Activated CD8-positive, alpha-beta memory T cell treated with anti-CD3 and anti-CD28 coated beads for 24 hours (primary cell): ENCODE measurements around the gene FAR1.
"Not testable (repeated sequence)": the region's sequence is repeated elsewhere in the genome, so short reads cannot be mapped to it uniquely, and the experiment has no call there.

Experiments used
- DNase-seq: peaks from one replicate; pipeline ENCODE4 v3.0.0-alpha.2; 2020

Gene FAR1, protein sequence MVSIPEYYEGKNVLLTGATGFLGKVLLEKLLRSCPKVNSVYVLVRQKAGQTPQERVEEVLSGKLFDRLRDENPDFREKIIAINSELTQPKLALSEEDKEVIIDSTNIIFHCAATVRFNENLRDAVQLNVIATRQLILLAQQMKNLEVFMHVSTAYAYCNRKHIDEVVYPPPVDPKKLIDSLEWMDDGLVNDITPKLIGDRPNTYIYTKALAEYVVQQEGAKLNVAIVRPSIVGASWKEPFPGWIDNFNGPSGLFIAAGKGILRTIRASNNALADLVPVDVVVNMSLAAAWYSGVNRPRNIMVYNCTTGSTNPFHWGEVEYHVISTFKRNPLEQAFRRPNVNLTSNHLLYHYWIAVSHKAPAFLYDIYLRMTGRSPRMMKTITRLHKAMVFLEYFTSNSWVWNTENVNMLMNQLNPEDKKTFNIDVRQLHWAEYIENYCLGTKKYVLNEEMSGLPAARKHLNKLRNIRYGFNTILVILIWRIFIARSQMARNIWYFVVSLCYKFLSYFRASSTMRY

DNA sequence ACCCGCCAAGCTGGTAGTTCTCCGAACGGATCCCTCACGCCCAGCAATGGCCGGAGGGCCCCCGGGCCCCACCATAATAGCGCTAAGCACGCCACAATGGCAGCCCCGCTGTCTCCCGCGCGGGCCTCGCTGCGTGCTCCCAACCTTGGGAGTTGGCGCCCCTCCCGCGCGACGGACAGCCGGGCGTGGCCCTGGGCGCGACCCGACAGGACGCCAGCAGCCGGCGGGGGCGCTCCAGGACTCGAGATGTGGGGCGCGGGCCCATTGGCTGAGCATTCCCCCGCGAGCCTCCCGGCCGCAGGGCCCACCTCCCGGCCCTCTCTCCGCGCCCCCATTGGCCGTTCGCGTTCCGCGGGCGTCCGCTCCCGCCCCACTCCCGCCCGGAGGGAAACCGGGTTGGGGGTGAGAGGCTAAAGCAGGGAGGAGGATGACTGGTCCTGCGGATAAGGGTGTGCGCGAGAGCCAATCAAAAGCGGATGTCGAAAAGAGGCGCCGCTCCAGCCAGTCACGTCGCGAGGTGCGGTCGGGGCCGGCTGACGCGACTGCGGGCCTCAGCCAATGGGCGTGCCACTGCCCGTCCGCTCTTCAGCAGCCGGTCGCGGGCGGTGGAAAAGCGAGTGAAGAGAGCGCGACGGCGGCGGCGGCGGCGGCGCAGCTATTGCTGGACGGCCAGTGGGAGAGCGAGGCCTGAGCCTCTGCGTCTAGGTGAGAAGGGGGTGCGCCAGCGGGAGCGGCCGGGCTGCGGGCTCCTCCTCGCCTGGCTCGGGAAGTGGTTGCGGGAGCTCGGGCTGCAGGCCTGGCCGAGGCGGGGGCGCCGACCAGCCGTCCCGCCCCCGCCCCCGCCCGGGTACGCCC lies at the start of gene FAR1:
FAR1 (plus strand) TSS at position 567 of the 855 bp plus-strand sequence. CDS start 26,098 bp downstream, outside the sequence.
- DNase-seq: peak; percentile 98

DNA sequence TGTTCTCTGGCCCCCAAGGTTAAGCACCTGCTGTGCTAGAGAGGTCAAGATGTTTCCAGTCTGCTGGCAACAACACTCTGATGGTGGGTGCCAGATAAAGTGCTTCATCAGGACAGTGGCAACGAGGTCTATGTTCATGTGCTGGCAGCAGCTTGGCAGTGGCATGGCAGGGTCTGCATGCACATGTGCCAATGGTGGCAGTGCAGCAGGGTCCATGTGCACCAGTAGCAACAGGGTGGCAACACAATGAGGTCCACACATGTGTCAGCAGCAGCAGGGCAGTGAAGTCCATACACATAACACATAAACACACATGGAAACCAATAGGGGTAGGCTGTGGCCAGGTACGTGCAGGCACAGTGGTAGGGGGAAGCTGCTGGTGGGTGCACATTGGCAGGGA lies 48.4 kb upstream of the FAR1 start:
- no peak for DNase-seq

DNA sequence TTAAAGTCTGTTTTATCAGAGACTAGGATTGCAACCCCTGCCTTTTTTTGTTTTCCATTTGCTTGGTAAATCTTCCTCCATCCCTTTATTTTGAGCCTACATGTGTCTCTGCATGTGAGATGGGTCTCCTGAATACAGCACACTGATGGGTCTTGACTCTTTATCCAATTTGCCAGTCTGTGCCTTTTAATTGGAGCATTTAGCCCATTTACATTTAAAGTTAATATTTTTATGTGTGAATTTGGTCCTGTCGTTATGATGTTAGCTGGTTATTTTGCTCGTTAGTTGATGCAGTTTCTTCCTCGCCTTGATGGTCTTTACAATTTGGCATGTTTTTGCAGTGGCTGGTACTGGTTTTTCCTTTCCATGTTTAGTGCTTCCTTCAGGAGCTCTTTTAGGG lies 41.6 kb upstream of the FAR1 start:
- not testable (repeated sequence) for DNase-seq

DNA sequence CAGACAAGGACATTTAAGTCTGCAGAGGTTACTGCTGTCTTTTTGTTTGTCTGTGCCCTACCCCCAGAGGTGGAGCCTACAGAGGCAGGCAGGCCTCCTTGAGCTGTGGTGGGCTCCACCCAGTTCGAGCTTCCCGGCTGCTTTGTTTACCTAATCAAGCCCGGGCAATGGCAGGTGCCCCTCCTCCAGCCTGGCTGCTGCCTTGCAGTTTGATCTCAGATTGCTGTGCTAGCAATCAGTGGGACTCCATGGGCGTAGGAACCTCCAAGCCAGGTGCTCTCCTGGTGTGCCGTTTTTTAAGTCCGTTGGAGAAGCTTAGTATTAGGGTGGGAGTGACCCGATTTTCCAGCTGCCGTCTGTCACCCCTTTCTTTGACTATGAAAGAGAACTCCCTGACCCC lies 39.8 kb upstream of the FAR1 start:
- DNase-seq: not testable (repeated sequence)

DNA sequence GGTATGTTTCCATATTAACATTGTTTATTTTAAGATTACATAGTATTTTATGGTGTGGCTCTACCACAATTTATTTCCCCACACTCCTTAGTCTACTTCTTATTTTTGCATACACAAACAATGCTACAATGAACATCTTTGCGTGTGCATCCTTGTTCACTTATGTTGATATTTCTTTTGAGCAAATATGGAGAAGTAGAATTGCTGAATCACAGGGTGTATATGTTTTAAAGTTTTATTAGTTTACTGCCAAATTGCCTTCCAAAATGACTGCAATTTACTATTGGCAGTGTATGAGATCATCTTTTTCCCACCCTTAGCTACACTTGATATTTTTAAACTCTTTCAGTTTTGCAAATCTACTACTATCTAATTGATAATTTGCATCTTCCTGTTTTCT lies 38.7 kb upstream of the FAR1 start:
- no peak for DNase-seq

DNA sequence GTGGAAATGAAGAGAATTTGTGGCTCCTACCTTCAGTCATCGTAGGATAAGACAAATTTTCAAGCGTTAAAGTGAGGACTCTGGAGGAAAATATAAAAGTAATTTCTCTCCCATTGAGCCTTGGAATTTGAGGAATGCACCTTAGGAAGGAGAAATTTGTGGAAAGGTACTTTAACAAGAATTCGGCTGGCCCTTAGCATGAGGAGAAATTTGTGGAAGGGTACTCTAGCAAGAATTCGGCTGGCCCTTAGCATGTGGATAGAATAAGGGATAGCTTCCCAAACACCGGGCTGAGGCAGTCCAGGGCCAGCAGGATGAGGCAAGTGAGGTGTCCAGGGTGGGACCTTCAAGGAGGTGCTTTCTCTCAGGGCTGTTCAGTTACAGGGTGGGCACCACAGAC lies 33.2 kb upstream of the FAR1 start:
- DNase-seq: no peak

DNA sequence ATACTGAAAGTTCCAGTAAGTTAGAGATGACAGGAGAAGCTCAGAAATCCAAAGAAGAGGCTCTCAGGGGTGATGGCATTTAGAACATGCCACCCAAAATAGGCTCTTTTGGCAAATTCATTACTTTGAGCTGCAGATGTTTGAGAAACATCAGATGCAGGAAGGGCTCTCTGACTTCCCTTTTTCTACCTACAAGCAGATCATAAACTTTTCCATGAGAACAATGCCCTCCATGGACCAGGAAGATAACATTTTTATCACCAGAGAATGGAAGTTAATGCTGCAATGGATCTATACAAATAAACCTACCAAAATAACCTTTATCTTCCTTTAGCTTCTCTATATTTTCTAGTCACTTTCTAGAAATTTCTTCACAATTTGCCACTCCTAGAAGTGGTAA lies 32.7 kb upstream of the FAR1 start:
- no peak for DNase-seq

DNA sequence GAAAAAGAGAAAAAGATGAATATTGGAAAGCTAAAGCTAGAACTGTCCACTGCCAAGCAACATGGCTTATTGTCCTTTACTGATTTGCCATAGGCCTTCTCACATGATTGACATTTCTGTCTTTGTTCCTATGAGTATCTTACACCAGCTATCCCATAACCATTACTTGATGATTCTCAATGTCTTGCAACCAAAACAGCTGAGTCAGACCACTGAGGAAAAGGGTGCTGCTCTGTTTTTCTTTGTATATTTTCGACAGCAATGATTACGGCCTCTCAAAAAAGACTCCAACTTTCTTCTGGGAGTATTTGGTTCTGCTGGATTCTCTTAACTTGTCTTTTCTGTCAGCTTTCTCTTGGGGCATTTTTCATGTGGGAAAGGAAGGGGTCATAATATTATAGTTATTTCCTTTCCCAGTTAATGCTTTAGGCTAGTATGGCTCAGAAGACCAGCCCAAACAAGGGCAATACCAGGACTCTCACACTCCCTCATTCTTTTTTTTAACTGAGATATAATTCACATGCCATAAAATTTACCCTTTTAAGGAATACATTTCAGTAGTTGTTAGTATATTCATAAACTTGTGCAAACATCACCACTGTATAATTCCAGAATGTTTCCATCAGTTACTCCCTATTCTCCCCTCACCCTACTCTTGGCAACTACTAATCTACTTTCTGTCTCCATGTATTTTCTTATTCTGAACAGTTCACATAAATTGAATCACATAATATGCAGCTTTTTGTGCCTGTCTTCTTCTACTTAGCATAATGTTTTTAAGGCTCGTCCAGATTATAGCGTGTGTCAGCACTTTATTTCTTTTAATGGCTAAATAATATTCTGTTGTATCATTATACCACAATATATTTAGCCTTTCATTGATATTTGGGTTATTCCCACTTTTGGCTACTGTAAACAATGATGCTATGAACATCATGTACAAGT lies 31.1 kb upstream of the FAR1 start:
- no peak for DNase-seq

DNA sequence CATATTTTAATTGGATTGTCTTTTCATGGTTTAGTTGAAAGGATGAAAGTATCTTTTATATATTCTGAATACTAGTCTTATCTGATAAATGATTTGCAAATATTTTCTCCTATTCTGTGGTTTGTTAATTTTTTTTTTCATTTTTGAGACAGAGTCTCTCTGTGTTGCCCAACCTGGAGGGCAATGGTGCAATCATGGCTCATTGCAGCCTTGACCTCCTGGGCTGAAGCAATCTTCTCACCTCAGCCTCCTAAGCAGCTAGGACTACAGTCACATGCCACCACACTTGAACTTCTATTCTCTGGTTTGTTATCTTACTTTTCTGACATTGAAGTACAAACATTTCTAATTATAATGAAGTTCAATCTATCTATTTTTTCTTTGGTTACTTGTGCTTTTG lies 30.0 kb upstream of the FAR1 start:
- no peak for DNase-seq

DNA sequence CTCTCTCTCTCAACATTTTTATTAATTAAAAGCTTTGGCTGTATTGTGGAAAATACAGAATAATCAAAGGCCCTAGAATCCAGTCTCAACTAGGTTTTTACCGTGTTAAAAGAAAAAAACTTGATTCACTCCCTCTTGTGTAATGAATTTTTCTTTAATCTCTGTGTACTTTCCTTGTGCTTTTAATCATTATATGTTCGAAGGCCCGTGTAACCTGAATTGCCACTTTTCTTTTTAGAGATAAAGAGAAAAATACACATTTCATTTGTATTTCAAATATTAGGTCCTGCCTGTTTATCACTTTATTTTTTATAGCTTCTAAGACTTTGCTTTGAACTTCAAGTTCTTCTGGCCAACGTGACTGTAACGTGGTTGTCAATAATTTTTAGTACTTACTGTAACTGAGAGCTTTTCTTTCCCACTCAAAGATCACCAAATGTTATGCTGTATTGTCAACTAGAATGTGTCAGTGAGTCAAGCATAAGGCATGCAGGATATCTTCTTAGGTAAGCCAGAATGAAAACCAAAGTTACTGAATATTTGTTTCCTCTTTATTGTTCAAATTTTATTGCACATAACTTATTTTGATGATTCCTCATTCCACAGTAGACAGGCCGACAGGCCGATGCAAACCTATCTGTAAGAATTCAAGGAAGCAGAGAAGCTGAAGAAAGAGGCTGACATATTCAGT lies 23.3 kb upstream of the FAR1 start:
- DNase-seq: no peak

DNA sequence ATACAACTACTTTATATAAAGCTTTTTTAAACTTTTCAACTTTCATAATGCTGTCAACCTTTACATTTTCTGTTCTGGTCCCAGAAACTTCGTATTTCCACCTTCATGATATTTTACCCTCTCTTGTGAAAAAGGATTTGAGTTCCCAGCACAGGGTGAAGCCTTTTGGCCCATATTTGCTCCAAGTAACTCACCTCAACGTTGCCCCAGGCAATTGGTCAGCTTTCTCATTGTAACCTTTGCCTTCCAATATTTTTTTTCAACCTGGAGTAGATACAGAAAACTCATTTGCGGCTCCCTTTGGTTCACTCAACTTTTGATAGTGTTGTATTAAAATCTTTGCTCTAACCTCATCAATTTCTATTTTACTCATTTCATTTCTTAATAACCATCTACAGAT lies 21.1 kb upstream of the FAR1 start:
- DNase-seq: no peak

DNA sequence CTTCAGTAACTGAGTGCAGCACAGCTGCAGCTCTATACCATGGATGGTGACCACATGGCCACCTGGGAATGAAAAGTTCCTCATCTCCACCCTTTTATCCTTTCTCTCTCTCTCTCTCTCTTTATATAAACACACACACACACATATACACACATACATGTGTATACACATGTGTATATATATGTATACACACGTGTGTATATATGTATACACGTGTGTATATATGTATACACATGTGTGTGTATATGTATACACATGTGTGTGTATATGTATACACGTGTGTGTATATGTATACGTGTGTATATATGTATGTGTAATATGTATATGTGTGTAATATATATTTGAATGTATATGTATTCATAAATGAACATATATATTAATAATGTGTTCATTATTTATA lies 18.8 kb upstream of the FAR1 start:
- no peak for DNase-seq

DNA sequence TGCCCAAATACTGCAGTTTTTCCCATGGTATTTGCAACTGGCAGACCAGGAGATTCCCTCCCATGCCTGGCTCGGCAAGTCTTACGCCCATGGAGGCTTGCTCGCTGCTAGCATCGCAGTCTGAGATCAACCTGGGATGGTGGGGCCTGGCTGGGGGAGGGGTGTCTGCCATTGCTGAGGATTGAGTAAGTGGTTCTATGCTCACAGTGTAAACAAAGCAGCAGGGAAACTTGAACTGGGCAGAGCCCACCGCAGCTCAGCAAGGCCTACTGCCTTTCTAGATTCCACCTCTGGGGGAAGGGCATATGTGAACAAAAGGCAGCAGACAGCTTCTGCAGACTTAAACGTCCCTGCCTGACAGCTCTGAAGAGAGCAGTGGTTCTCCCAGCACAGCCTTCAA lies 17.0 kb upstream of the FAR1 start:
- DNase-seq: not testable (repeated sequence)

DNA sequence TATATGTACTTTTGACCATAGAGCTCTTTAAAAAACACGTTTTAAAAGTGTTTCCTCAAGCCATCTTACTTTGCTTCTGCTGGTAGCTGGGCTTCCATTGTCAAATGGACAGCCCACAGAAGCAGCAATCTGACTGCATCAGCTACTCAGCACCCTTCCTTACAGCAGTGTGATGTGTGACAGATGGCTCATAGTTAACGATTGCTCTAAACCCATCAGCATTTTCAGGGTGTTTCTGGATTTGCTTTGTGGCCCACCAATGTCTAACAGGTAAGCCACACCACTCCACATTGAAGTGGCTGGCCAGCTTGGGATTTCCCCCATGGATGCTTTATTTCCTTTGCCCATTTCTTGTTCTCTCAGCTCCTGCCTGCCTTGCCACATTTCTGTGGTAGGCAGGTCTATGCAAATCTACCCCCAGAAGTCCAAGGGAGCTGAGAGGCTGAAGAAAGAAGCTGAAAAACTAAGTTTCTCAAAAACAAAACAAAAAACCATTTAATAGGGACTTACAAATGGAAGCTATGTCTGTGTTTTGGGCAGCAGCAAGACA lies 7.3 kb upstream of the FAR1 start:
- no peak for DNase-seq

DNA sequence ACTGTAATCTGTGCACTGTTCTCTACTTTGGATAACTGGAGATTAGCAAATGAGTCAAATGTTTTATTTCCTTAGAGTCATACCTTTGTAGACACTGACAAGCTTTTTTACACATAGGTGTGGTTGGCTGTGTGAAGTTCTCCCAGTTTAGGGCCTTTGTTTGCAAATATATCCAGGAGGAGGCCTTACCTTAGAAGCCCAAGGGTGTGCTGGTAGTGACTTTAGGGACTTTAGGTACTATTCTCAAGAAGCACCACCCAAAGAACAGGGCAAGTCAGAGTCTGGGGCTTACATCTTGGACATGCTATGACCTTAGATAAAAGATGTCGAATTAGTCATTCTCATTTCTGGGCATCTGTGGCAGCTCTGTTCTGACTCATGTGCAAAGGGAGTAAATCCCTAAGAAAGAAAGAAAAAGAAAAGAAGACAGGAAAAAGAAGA lies 4.8 kb upstream of the FAR1 start:
- no peak for DNase-seq

DNA sequence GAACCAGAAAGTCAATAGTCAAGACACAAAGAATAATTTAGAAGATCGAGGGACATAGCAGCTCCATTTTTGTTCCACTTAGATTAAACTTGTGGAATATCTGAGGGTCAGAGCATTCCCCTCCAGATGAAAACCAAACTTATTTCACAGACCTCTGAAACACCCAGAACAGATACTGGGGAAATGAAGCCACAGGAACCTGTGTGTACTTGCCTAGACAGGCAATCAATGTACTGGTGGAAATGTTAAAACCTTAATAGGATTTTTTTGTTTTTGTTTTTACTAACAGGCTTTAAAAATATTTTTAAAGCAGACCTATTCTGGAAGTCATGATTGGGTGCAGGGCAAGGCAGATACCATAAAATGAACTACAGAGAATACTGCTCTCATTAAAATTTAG lies 4.1 kb upstream of the FAR1 start:
- DNase-seq: no peak

DNA sequence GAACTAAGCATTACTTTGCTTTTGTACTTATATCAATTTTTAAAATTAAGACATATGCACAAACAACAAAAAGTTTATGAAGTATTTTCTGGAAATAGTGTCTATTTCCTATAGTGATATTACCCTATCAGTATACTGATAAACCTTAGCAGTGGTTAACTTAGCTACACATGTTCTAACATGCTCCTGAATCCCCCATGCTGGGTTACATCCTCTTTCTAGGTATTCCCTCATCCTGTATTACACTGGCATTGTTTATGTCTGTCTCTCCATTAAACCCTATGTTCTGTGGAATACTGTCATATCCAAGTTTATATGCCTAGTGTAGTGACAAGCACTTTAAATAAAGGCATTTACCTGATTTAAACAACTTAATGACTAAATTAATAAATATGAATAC lies 1.8 kb upstream of the FAR1 start:
- DNase-seq: no peak

DNA sequence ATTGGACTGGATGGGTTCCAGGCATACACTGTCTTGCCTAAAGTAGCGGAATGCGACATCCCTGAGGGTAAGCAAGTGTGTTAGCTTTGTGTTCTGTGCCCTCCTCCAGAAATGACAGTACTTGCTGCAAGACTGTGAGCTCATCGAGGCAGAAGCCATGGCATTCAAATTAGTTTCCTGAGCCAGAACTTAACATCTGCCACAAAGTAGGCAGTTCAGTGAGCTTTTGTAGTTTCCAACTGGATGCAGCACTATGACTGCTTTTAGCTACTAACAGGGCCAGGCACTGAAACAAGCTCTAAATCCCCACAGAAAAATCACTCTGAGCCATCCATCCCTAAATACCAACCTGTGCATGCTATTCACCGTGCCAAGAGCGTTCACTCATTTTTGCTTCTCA lies 1.2 kb upstream of the FAR1 start:
- DNase-seq: no peak

DNA sequence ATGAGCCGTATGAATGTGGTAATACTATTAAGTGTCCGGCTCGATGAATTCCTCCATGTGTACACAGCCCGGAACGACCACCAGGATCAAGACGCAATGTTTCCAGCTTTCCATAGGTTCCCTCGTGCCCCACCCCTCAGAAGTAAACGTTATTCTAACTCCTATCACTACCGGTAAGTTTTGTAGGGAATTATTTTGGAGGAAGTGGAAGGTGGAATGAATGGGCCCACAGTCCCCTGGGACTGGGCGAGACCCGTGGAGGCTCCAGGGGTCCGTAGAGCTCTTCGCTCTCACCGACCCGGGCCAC lies 720 bp upstream of the FAR1 start:
- no peak for DNase-seq

DNA sequence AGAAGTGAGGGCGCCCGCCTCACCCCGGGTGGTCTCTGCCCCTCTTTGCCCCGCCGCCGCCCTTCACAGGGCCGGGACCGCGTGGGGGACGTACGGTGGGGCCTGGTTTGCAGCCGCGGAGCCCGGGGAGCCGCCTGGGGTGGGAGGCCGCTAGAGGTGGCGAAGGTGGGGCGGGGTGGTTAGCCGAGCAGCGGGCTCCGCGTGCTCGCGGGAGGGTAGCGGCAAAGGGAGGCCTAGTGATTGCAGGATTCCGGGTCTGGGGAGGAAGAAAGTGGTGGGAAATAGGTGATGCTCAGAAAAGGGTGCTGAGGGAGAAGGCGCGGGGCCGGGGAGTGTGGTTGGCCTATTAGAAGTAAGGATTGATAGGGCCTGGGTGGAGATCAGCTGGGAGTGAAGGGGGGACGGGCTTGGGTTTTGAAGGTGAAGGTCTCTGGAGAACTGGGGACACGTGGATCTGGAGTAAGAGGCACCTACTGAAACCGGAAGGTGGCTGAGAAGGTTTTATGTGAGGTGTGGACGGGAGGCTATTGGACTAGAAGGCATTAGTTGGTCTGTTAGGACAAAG lies 571 bp downstream of the FAR1 start:
- DNase-seq: peak; percentile 85
